Astrocyte (in vitro differentiated cells and primary cell): ENCODE measurements around the gene FBXO5. TPM values are rescaled to one million over a fixed set of nuclear protein-coding genes. Genes with fewer than 3 reads are reported as not detected.

Source experiments
- DNase-seq: peaks from one replicate; pipeline ENCODE4 v3.0.0-alpha.2; 2010; ENCODE audit warnings: low read depth
- FAIRE-seq: peaks from 2 replicates; lab custom pipeline; 2011; peaks lifted over from hg19 to GRCh38; lab: Jason Lieb, UNC
- H2AFZ ChIP-seq: 2 replicates; pipeline ENCODE4 v1.6.0; 2012; ENCODE audit warnings: low read depth, low read length, inconsistent platforms
- H3K27ac ChIP-seq: 2 replicates; pipeline ENCODE4 v1.5.1; 2011; ENCODE audit warnings: low read depth, low read length, inconsistent platforms
- H3K27me3 ChIP-seq: 2 replicates; pipeline ENCODE4 v1.6.0; 2011; ENCODE audit warnings: low read length, inconsistent platforms; ENCODE audit not compliant: insufficient read depth
- H3K36me3 ChIP-seq: 2 replicates; pipeline ENCODE4 v1.5.1; 2011; ENCODE audit warnings: low read length, inconsistent platforms; ENCODE audit not compliant: insufficient read depth
- H3K4me1 ChIP-seq: 2 replicates; pipeline ENCODE4 v1.5.1; 2011; ENCODE audit warnings: low read length, inconsistent platforms; ENCODE audit not compliant: insufficient read depth
- H3K4me2 ChIP-seq: 2 replicates; pipeline ENCODE4 v1.6.0; 2012; ENCODE audit warnings: low read length, inconsistent platforms
- H3K4me3 ChIP-seq: 2 replicates; pipeline ENCODE4 v1.5.1; 2011; ENCODE audit warnings: low read depth, mild to moderate bottlenecking, low read length, inconsistent platforms; ENCODE audit not compliant: insufficient read depth
- H3K79me2 ChIP-seq: 2 replicates; pipeline ENCODE4 v1.6.0; 2012; ENCODE audit warnings: mild to moderate bottlenecking, low read length, inconsistent platforms; ENCODE audit not compliant: insufficient read depth
- H3K9ac ChIP-seq: 2 replicates; pipeline ENCODE4 v1.6.0; 2012; ENCODE audit warnings: mild to moderate bottlenecking, low read length, inconsistent platforms
- H3K9me3 ChIP-seq: 2 replicates; pipeline ENCODE4 v1.5.1; 2012; ENCODE audit warnings: low read depth, mild to moderate bottlenecking, low read length, inconsistent platforms; ENCODE audit not compliant: insufficient read depth
- H4K20me1 ChIP-seq: 2 replicates; pipeline ENCODE4 v1.6.0; 2012; ENCODE audit warnings: low read length, inconsistent platforms; ENCODE audit not compliant: insufficient read depth
- H3K27ac Mint-ChIP-seq: one replicate; pipeline ENCODE4 v1.8.0; 2021; ENCODE audit warnings: mild to moderate bottlenecking, mixed read lengths; ENCODE audit not compliant: unreplicated experiment
- H3K27me3 Mint-ChIP-seq: one replicate; pipeline ENCODE4 v1.8.0; 2021; ENCODE audit warnings: low read depth, mixed read lengths; ENCODE audit not compliant: unreplicated experiment
- H3K36me3 Mint-ChIP-seq: one replicate; pipeline ENCODE4 v1.8.0; 2021; ENCODE audit warnings: low read depth, mixed read lengths; ENCODE audit not compliant: unreplicated experiment
- H3K4me1 Mint-ChIP-seq: one replicate; pipeline ENCODE4 v1.8.0; 2021; ENCODE audit warnings: low read depth, mixed read lengths; ENCODE audit not compliant: unreplicated experiment
- H3K4me3 Mint-ChIP-seq: one replicate; pipeline ENCODE4 v1.8.0; 2021; ENCODE audit warnings: mild to moderate bottlenecking, moderate library complexity, mixed read lengths; ENCODE audit not compliant: unreplicated experiment
- H3K9me3 Mint-ChIP-seq: one replicate; pipeline ENCODE4 v1.8.0; 2021; ENCODE audit warnings: mild to moderate bottlenecking, mixed read lengths; ENCODE audit not compliant: unreplicated experiment
- EZH2 ChIP-seq: IDR thresholded peaks from 2 replicates; pipeline ENCODE4 v1.6.1; 2012; ENCODE audit warnings: mild to moderate bottlenecking, low read length, inconsistent platforms; ENCODE audit not compliant: insufficient read depth
- total RNA-seq: library from RNA; stranded (reverse); gene quantifications from 2 replicates; pipeline ENCODE4 v1.2.1, GENCODE V29; 2021
- TF ChIP-seq, protein P1 (sequence below): IDR thresholded peaks from 2 replicates; pipeline ENCODE4 v1.5.1; 2011; ENCODE audit warnings: low read depth, mild to moderate bottlenecking, inconsistent platforms, low read length, moderate library complexity; ENCODE audit not compliant: insufficient read depth

FBXO5 gene
- total RNA-seq, 1 donor from 2014 or later: 7.5 TPM

DNA sequence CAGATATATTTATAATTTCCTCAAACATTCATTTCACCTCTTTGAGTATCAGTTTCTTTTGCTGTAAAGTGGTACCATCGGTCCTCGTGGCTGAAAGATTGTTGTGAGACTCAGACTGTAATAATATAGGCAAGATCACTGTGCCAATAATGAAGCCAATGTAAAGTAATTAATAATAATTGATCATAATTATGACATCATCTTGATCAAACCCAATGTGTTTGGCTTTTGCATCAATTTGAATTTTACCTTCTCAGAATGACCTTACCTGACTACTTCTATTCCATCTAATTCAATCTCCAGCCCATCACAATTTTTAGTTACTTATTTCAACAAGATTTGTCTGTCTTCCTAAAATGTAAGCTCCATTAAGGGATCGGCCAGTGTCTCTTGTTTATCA, 35.5 kb upstream of the FBXO5 start:
- no peaks in the 10 kb centered on the region for H3K27me3 ChIP-seq
- no peaks in the 10 kb centered on the region for H4K20me1 ChIP-seq
- H3K36me3 ChIP-seq: no peaks in the 10 kb centered on the region
- no peaks in the 10 kb centered on the region for H3K9me3 Mint-ChIP-seq
- H2AFZ ChIP-seq: no peak overlapping the region
- H3K9me3 ChIP-seq: no peaks in the 10 kb centered on the region
- H3K27me3 Mint-ChIP-seq: no peaks in the 10 kb centered on the region
- no peak overlapping the region for H3K4me3 ChIP-seq
- no peak overlapping the region for H3K27ac Mint-ChIP-seq
- no peaks in the 10 kb centered on the region for H3K79me2 ChIP-seq
- DNase-seq: no peak
- no peaks in the 10 kb centered on the region for H3K36me3 Mint-ChIP-seq
- no peak for FAIRE-seq
- no peaks in the 10 kb centered on the region for H3K4me1 ChIP-seq
- TF ChIP-seq, protein P1, sequence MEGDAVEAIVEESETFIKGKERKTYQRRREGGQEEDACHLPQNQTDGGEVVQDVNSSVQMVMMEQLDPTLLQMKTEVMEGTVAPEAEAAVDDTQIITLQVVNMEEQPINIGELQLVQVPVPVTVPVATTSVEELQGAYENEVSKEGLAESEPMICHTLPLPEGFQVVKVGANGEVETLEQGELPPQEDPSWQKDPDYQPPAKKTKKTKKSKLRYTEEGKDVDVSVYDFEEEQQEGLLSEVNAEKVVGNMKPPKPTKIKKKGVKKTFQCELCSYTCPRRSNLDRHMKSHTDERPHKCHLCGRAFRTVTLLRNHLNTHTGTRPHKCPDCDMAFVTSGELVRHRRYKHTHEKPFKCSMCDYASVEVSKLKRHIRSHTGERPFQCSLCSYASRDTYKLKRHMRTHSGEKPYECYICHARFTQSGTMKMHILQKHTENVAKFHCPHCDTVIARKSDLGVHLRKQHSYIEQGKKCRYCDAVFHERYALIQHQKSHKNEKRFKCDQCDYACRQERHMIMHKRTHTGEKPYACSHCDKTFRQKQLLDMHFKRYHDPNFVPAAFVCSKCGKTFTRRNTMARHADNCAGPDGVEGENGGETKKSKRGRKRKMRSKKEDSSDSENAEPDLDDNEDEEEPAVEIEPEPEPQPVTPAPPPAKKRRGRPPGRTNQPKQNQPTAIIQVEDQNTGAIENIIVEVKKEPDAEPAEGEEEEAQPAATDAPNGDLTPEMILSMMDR: no peak
- TF ChIP-seq EZH2: no peak
- H3K27ac ChIP-seq: no peak overlapping the region
- H3K4me2 ChIP-seq: no peak overlapping the region
- H3K9ac ChIP-seq: no peak overlapping the region
- H3K4me1 Mint-ChIP-seq: peaks cover 13% of the 10 kb centered on the region
- no peak overlapping the region for H3K4me3 Mint-ChIP-seq

DNA sequence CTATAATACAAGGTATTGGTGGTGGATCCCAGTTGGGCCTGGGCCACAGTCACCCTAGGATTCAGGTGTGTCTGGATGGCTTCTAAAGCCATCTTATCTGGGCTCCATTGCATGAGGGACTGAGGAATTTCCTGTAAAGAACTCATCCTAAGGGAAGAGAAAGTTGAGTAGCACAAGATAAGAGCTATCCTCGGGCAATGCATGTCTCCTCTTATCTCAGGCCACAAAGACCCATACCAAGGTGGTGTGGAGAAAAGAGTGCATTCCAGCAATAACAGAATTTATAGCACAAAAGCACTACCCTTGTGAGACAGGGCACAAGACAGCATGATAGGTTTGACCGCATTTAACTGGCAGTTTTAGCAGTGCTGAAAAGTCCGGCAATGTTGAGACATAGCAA, 34.0 kb upstream of the FBXO5 start:
- Mint-ChIP-seq H3K36me3 (no peaks in the 10 kb centered on the region), H3K9me3 (no peaks in the 10 kb centered on the region), H3K4me1 (peaks cover 17% of the 10 kb centered on the region), H3K4me3 (no peak overlapping the region), H3K27me3 (no peaks in the 10 kb centered on the region), H3K27ac (no peak overlapping the region)
- H4K20me1 ChIP-seq: no peaks in the 10 kb centered on the region
- H3K9ac ChIP-seq: no peak overlapping the region
- no peaks in the 10 kb centered on the region for H3K27me3 ChIP-seq
- FAIRE-seq (no peak), DNase-seq (no peak)
- no peak for TF ChIP-seq EZH2
- TF ChIP-seq, protein P1: no peak
- H3K27ac ChIP-seq: no peak overlapping the region
- H3K9me3 ChIP-seq: no peaks in the 10 kb centered on the region
- H3K36me3 ChIP-seq: no peaks in the 10 kb centered on the region
- no peaks in the 10 kb centered on the region for H3K79me2 ChIP-seq
- no peak overlapping the region for H3K4me2 ChIP-seq
- H3K4me1 ChIP-seq: no peaks in the 10 kb centered on the region
- no peak overlapping the region for H2AFZ ChIP-seq
- H3K4me3 ChIP-seq: no peak overlapping the region

GRCh38 chr6:153015094-153015640, 32.3 kb upstream of the FBXO5 start:
- H4K20me1 ChIP-seq: no peaks in the 10 kb centered on the region
- H3K27me3 Mint-ChIP-seq: no peaks in the 10 kb centered on the region
- H3K9me3 Mint-ChIP-seq: no peaks in the 10 kb centered on the region
- H3K27me3 ChIP-seq: no peaks in the 10 kb centered on the region
- H3K36me3 ChIP-seq: no peaks in the 10 kb centered on the region
- FAIRE-seq (no peak), DNase-seq (no peak)
- H3K4me3 ChIP-seq: no peak overlapping the region
- no peaks in the 10 kb centered on the region for H3K9me3 ChIP-seq
- no peak for TF ChIP-seq EZH2
- TF ChIP-seq, protein P1: no peak
- H3K36me3 Mint-ChIP-seq: no peaks in the 10 kb centered on the region
- H3K4me3 Mint-ChIP-seq: no peak overlapping the region
- H2AFZ ChIP-seq: no peak overlapping the region
- no peak overlapping the region for H3K27ac ChIP-seq
- H3K79me2 ChIP-seq: no peaks in the 10 kb centered on the region
- H3K4me1 Mint-ChIP-seq: peaks cover 17% of the 10 kb centered on the region
- no peaks in the 10 kb centered on the region for H3K4me1 ChIP-seq
- peak overlapping the region; percentile 14 for H3K27ac Mint-ChIP-seq
- H3K9ac ChIP-seq: no peak overlapping the region
- peak overlapping the region; percentile 11 for H3K4me2 ChIP-seq
